Smooth muscle cell of the brain vasculature (primary cell): ENCODE measurements around the gene NRK.
A peak's percentile ranks its signal among the peaks of the same experiment; 100 is the strongest.
"Not testable (repeated sequence)": the region's sequence is repeated elsewhere in the genome, so short reads cannot be mapped to it uniquely, and the experiment has no call there.

Experiments used
- DNase-seq: peaks from one replicate; pipeline ENCODE4 v3.0.0-alpha.2; 2012; ENCODE audit warnings: low read depth, low spot score

The NRK gene

DNA sequence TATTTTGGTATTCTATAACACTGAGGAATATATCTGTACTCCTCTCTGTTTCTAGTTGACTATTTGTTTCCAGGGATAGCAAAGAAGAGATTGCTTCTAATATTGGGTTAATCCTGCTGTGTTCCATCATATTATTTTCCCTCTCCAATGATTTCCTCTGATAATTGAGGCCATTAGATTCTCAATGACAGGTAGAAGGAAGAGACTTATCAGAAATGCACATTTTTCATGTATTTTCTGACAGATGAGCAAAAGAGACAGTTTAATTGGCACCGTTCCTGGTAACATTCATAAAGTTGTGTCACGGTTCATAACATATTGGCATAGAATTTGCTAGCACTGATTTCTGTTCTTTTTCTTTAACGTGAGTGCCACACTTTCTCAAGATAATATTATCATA lies 58.2 kb downstream of the NRK start:
- DNase-seq: no peak

DNA sequence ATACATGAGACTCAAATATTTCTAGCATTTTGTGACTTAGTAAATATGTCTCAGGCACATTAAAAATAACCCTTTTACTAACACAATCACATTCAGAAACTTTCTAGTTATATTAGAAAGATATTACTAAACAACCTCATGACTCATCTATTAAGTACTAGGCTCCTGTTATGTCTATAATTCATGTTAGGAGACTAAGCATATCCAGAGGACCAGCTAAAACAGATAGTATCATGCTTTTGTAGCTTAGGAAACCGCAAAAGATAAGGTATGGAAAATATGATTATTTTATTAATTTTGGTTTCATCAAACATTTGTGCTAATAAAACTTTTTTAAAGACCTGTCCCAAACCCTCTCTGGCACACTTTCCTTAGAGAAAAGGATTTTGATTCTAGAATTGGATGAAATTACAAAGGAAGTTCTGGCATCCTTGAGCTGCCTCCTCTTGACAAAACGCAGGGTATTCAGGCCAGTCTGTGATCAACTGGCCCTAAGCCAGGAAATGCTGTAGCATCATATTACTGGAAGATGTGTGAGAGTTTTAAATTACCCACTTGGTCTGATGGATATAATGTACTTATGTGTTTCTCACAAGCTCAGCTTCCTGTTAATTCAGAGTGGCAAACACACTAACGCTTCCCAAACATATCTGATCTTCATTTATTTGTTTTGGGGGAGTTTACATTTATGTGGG lies 60.4 kb downstream of the NRK start:
- peak; percentile 3 for DNase-seq

DNA sequence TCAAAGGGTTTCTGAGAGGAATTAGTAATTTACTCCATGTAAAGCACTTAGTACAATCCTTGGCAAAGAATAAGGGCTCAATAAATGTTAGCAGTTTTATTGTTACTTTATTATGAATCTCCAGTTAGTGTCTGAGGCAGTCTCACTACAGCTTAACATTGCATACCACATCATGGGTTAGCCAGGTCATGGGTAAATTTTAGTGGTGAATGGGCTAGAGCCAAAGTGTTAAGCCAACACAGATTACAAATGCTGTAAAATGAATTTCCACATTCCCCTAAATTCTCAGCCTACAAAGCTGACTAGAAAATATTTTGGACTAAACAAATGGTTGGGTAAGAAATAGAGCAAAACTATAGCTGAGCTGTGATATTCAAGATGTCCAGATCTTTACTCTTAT lies 72.4 kb downstream of the NRK start:
- DNase-seq: no peak

DNA sequence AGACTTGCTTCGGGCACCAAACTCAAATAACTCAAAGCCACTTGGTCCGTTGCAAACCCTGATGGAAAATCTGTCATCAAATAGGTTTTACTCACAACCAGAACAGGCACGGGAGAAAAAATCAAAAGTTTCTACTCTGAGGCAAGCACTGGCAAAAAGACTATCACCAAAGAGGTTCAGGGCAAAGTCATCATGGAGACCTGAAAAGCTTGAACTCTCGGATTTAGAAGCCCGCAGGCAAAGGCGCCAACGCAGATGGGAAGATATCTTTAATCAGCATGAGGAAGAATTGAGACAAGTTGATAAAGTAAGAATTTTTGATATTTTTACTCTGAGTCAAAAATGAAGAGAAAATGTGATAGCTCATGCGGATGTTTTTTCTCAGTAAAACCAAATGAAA lies 87.2 kb downstream of the NRK start:
- DNase-seq: no peak

DNA sequence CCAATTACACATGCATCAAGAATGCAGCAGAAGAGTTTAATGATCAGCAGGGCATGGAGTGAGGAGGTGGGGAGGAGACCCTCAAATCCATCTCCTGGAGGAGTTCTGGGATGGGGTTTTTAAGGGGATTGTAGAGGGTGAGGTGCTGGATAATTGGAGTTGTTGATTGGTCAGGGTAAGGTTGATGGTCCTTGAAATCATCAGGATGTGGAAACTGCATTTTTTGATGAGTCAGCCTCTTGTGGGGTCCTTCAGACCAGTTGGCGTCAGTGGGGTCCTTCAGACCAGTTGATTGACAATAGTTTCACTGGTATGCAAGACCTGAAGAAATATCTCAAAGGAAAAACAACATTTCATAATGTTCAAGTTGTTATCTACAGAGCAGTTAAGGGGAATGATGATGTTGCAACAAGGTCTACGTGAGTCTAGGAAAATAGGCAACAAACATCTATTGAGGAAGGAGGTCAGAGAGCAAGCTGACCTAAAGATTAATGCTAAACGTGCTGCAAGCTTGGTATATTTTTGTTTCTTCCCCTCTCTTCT lies 88.3 kb downstream of the NRK start:
- DNase-seq: no peak

DNA sequence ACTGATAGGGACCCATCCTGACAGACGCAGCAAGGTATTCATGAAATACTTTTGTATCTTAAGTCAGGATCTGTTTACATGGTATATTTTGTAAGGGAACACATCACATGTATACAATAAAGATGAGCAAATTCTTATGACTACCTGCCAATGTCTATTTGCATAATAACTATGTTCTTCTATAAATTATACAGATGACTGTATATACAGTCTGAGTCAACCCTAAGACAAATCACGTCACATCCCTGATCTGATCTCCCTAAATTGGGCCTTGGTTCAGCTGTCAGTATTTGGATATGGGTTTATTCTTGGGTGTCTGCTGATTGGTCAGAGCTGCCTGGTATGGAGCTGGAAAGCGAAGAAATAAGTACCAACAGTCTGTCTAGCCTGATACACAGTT lies 122.9 kb downstream of the NRK start:
- DNase-seq: no peak

DNA sequence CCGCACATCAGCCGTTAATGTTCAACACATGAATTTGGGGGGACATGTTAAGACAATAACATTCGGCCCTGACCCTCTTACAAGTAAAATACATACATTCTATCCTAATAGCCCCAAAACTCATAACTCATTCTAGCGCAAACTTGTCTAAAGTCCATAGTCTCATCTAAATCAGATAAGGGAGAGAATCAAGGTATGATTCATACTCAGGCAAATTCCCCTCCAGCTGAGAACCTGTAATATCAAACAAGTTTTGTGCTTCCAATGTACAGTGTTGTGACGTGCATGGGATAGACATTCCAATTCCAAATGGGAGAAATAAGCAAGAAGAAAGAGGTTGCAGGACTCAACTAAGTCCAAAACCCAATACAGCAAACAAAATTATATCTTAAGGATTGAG lies 147.1 kb downstream of the NRK start:
- DNase-seq: no peak

DNA sequence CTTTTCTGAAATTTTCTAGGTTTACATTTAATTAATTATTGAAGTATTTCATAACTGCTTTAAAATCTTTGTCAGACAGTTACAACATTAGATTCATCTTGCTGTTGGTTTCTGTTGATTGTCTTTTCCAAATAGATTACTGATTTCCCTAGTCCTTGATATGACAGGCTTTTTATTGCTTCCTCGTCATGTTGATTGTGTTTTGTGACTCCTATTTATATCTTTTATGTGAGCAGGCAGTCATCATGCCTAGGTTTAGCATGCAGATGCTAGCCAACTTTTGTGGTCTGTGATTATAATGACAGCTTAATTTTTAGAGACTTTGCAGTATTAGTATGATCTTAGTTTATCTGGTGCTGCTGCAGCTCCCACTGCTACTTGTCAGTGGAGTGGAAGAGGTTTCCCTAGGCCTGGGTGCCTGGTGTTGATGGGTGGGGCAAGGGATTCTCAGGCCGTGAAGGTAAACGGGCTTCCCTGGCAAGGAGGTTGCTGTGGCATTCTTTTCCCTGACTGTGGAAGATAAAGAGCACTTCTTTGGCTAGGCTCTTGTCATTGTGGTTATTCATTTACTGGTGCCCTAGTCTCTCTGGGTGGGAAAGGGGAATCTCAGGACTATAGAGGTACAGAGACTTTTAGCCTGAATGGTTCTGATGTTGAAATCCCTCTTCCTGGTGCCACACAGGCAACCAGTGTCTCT lies 150.5 kb downstream of the NRK start:
- no peak for DNase-seq

DNA sequence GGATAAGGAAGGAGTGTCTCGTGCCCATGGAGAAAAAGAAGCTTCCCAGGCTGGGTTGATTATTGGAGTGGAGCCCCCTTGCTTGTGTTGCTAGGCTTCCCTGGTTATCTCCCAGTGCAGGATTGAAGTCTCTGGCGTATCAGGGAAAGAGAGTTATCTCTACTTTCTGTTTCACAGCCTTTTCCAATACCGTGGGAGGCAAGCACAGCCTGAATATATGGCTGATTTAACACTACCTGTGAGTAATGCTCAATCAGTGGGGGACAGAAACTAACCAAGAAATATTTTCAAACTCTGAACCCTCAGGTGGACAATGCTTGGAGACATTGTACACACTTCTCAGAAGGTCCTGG lies 151.0 kb downstream of the NRK start:
- DNase-seq: no peak

DNA sequence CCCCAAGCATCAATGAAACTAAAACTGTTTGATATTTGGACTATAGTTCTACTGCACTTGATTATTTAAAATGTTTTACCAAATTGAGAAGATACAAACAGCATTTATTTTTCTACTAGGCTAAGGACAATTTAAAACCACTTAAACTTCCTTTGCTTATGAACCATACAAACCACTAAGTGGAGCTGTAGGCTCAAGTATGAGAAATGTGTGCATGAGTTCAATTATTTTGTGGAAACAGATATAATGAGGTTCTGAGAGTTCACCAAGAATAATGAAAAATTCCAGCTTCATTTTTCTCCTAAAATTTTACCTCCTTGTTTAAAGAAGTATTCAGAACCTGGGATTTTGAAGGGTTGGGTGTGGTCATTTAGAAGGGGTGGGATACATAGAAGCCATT lies 153.0 kb downstream of the NRK start:
- no peak for DNase-seq

DNA sequence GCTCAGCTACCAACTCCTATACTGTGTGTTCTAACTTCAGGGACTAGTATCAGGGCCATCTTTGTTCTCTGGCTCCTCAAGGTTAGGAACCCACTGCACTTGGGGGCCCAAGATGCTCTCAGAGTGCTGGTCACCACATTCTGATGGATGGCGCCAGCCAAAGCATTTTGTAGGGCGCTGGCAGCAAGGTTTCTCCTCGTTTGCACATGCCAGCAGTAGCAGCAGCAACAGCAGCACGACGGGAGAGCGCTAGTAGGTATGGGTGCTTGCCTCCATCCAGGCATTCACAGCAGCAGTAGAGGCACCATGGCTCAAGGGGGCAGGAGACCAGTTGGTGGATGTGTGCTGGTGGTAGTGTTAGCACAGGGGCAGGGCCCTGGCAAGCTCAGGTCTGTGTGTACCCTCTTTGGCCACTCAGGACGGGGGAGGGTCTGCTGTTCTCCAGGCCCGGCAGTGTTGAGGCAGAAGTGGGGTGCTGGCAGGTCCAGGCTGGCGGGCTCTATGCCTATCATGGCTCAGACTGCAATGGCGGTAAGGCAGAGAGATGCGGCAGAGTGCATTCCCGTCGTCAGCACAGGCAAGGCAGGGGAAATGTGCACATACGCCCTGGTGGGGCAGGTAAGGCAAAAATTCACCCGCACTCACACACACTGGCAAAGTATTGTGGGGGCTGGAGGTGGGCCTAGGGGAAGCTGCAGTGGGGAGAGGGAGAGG lies 159.6 kb downstream of the NRK start:
- no peak for DNase-seq

DNA sequence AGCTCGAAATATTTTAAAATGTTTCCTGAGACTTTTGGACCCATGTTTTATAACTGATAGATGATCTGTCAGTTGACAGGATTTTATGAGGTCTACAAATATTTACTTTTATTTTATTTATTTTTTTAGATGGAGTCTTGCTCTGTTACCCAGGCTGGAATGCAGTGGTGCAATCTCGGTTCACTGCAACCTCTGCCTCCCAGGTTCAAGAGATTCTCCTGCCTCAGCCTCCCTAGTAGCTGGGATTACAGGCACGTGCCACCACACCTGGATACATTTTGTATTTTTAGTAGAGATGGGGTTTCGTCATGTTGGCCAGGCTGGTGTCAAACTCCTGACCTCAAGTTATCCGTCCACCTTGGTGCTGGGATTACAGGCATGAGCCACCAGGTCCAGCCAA lies 166.1 kb downstream of the NRK start:
- DNase-seq: not testable (repeated sequence)

DNA sequence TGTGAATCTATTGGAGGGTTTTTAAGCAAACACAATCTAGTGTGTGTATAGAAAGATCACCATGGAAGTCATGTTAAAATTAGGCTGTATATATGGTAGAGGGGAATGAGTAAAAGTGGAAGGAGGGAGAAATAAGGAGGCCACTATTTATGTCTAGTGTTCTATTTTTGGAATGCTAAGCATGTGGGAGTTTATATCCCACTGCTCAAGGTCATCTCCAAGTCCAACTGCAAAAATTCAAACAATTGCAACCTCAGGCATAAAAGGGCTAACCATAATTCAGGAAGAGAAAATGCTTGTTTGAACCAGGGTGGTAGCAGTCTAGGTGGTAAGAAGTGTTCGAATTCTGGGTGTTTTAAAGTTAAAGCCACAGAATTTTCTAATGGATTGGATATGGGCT lies 177.0 kb downstream of the NRK start:
- no peak for DNase-seq

DNA sequence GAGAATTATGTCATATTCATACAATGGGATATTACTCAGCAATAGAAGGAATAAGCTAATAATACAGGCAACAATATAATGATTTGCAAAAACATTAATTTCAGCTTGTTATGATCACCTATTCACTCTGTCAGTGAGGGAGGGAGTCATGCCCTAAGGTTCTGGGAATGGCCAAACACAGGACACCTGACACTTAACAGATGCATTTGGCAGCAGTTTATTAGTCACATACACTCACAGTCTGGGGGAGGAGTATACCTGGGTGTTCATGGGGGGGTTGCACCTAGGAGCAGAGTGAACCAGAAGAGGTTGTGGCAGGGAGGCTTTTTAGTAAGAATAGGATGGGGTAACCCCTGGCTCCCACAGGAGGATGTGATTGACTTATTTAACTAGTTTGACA lies 177.9 kb downstream of the NRK start:
- DNase-seq: no peak

DNA sequence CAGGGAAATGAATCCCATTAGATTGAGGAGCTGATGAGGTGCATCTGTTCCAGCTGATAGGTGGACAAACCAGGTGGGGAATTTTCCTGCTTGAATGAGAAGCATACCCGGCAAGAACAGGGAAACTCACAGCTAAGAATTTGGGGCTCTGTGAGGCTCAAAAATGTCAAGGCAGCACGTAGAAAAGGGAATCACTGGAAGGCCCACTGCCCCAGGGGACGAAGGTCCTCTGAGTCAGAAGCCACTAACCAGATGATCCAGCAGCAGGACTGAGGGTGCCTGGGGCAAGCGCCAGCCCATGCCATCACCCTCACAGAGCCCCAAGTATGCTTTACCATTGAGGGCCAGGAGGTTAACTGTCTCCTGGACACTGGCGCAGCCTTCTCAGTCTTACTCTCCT lies 178.3 kb downstream of the NRK start:
- DNase-seq: not testable (repeated sequence)

DNA sequence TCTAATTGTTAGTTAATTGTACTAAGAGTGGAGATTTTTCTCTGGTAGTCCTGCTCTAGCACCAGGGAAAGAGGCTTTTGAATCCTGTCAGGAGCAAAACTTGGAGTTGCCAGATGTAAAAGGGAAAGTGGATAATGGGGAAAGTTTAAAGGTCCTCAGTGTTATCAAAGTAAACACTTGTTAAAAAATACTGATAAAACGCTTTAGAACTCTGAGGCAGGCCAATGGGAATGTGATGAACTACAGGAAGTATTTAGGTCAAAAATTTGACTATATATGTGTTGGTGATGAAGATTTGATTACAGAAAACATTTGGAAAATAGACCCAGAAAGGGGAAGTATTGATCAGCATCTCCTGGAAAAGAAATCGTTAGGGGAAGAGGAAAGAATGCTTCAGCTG lies 183.3 kb downstream of the NRK start:
- DNase-seq: no peak

DNA sequence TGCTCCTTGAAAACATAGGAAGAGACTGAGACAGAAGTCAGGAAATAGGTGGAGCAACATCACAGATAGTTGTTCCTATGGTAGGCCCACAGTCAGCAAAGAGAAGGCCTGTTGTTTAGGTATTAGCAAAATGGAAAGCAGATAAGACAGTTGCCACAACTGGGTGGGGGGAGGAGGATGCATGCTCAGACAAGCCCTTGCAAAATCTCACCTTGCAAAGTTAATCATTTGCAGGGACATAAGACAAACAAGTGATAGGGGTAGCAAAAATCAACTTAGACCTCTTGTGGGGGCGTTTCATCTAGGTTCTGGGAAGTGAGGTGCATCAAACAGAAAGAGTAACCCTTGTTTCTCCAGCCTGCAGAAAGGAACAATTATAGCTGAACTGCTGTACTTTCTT lies 185.5 kb downstream of the NRK start:
- no peak for DNase-seq
